Measurements from ENCODE around the gene SLC16A14. TPM values are rescaled to one million over a fixed set of nuclear protein-coding genes. Genes with fewer than 3 reads are reported as not detected.

The SLC16A14 gene
- total RNA-seq, 2 donors from 2014 or later: 2.3 to 3.4 TPM

GRCh38 chr2:229996320-229996719 is 72.4 kb downstream of the SLC16A14 start:
- no peaks in the 10 kb centered on the region for H3K36me3 ChIP-seq
- TF ChIP-seq CTCF (IDR thresholded peaks at IDR 0.05): no peak
- H3K27me3 ChIP-seq: no peaks in the 10 kb centered on the region
- no peak overlapping the region for H3K4me3 ChIP-seq
- no peaks in the 10 kb centered on the region for H3K9me3 ChIP-seq
- no peak for DNase-seq (ENCODE audit: low spot score)
- H3K4me1 ChIP-seq: no peaks in the 10 kb centered on the region
- no peak overlapping the region for H3K27ac ChIP-seq

GRCh38 chr2:229993236-229993635 is 75.5 kb downstream of the SLC16A14 start:
- no peak for TF ChIP-seq CTCF (IDR thresholded peaks at IDR 0.05)
- Histone ChIP-seq H3K9me3 (no peaks in the 10 kb centered on the region), H3K36me3 (no peaks in the 10 kb centered on the region), H3K27me3 (no peaks in the 10 kb centered on the region), H3K27ac (no peak overlapping the region), H3K4me3 (no peak overlapping the region), H3K4me1 (no peaks in the 10 kb centered on the region)
- no peak for DNase-seq (ENCODE audit: low spot score)

Other genes starting within 250 kb of the SLC16A14 start
- gene TRIP12, start 146.9 kb downstream of the SLC16A14 start, total RNA-seq: 100 to 1,000 TPM in 1 of 2 donors, 10 to 100 TPM in 1; 94.8 to 107 TPM
- gene FBXO36, start 146.4 kb downstream of the SLC16A14 start, total RNA-seq: 1 to 10 TPM in 1 of 2 donors, under 1 TPM in 1; 0.98 to 1.3 TPM
- 10 to 100 TPM in 1 of 2 donors, 1 to 10 TPM in 1; 7.5 to 10.3 TPM for gene SP110, start 151.1 kb upstream of the SLC16A14 start, total RNA-seq
- under 1 TPM; 0.26 to 0.55 TPM for gene SP140, start 156.8 kb upstream of the SLC16A14 start, total RNA-seq

Data from right atrium auricular region (tissue), 2 donors.